HepG2 (cell line): ENCODE measurements around the gene SALL2. TPM values are rescaled to one million over a fixed set of nuclear protein-coding genes. Genes with fewer than 3 reads are reported as not detected.

Experiments
- ATAC-seq: fragments of 200-7000 bp; cut with Tn5 transposase; 3 replicates; pipeline ENCODE4 v1.9.1; 2020; ENCODE audit warnings: mild to moderate bottlenecking, moderate library complexity
- Bru-seq: library from RNA; stranded (reverse); fragments of 400-500 nt; gene quantifications from one replicate; lab custom pipeline; 2021; lab: Mats Ljungman, UMichigan
- BruChase-seq, 2 experiments: library from RNA; stranded (reverse); fragments of 400-500 nt; gene quantifications; one replicate each; lab custom pipeline; 2021; lab: Mats Ljungman, UMichigan
- BruUV-seq: library from RNA; stranded (reverse); fragments of 400-500 nt; replicated peaks from 2 replicates; lab custom pipeline; 2021; lab: Mats Ljungman, UMichigan
- CTCF ChIA-PET: fragments of 300-600 bp; formaldehyde crosslinking; extraction: SDS; loops from one replicate; lab custom pipeline; 2021; ENCODE audit warnings: low total read pairs, inconsistent platforms, low intra/inter-chr PET ratio; lab: Yijun Ruan, JAX
- POLR2A ChIA-PET: fragments of 350-600 bp; sonication (Branson Sonifier 250); formaldehyde crosslinking; loops from one replicate; lab custom pipeline; 2020; ENCODE audit warnings: antibody characterized with exemption, inconsistent platforms; lab: Yijun Ruan, JAX
- DNase-seq: peaks from one replicate; pipeline ENCODE4 v3.0.0-alpha.2; 2015; ENCODE audit warnings: low spot score
- FAIRE-seq: peaks from 3 replicates; lab custom pipeline; 2011; peaks lifted over from hg19 to GRCh38; lab: Jason Lieb, UNC
- H2AFZ ChIP-seq: one replicate; pipeline ENCODE4 v1.6.1; 2011; ENCODE audit warnings: low read length, inconsistent platforms
- H3K27ac ChIP-seq: fragments of 300-600 bp; 3 replicates; pipeline ENCODE4 v1.8.0; 2011; ENCODE audit warnings: mixed run types, mild to moderate bottlenecking, mixed read lengths, low read length, inconsistent platforms; ENCODE audit not compliant: insufficient read depth; ENCODE audit errors: extremely low read length
- H3K27me3 ChIP-seq, 2 experiments: fragments of 200-600 bp in 1 of 2; 2 replicates in 1 of 2; 3 replicates in 1 of 2; pipeline versions ENCODE4 v1.6.0 to v1.8.0; 2011; ENCODE audit warnings: low read length in 2 of 2, mild to moderate bottlenecking in 2 of 2, moderate library complexity in 2 of 2, inconsistent platforms in 1 of 2; ENCODE audit not compliant: insufficient read depth in 2 of 2, control insufficient read depth in 1 of 2
- H3K36me3 ChIP-seq, 2 experiments: fragments of 200-600 bp in 1 of 2; replicated peaks in 1 of 2; 2 replicates in 1 of 2; 3 replicates in 1 of 2; pipeline versions ENCODE4 v1.5.1 to v1.8.0; 2011; ENCODE audit warnings: low read length in 2 of 2, inconsistent platforms in 1 of 2; ENCODE audit not compliant: insufficient read depth in 2 of 2, control insufficient read depth in 1 of 2
- H3K4me1 ChIP-seq: 2 replicates; pipeline ENCODE4 v1.5.1; 2012; ENCODE audit warnings: low read length, inconsistent platforms; ENCODE audit not compliant: insufficient read depth
- H3K4me2 ChIP-seq: 2 replicates; pipeline ENCODE4 v1.6.0; 2011; ENCODE audit warnings: low read depth, low read length, inconsistent platforms
- H3K4me3 ChIP-seq, 3 experiments: fragments of 200-600 bp in 1 of 3; sonication (generic), shearing (Covaris generic) in 1 of 3; replicated peaks in 1 of 3; 2 replicates each; pipeline ENCODE4 v1.5.1; 2011 to 2016; ENCODE audit warnings: low read length in 3 of 3, inconsistent platforms in 2 of 3, low read depth in 2 of 3, mild to moderate bottlenecking in 2 of 3, control low read depth in 1 of 3, mixed read lengths in 1 of 3; ENCODE audit not compliant: insufficient read depth in 1 of 3
- H3K79me2 ChIP-seq: one replicate; pipeline ENCODE4 v1.6.1; 2011; ENCODE audit warnings: low read length, inconsistent platforms; ENCODE audit not compliant: insufficient read depth
- H3K9ac ChIP-seq: 2 replicates; pipeline ENCODE4 v1.6.0; 2011; ENCODE audit warnings: mild to moderate bottlenecking, low read depth, low read length, inconsistent platforms; ENCODE audit not compliant: insufficient read depth
- H3K9me3 ChIP-seq: 2 replicates; pipeline ENCODE4 v1.5.1; 2012; ENCODE audit warnings: mild to moderate bottlenecking, low read length
- H4K20me1 ChIP-seq: 2 replicates; pipeline ENCODE4 v1.6.0; 2011; ENCODE audit warnings: inconsistent platforms, mild to moderate bottlenecking, low read length, moderate library complexity; ENCODE audit not compliant: insufficient read depth
- CENPX ChIP-seq: sonication (generic); formaldehyde crosslinking; IDR thresholded peaks from 2 replicates; pipeline ENCODE4 v1.9.0; 2021; ENCODE audit warnings: mild to moderate bottlenecking, missing genetic modification reagents, moderate library complexity
- MXI1 ChIP-seq: IDR thresholded peaks from 3 replicates; pipeline ENCODE4 v1.6.1; 2012; ENCODE audit warnings: low read depth, low read length, inconsistent platforms, borderline replicate concordance
- SP140L ChIP-seq: sonication (generic); formaldehyde crosslinking; IDR thresholded peaks from 2 replicates; pipeline ENCODE4 v1.4.0; 2020; ENCODE audit warnings: missing genetic modification reagents, borderline replicate concordance
- THAP9 ChIP-seq: sonication (generic); formaldehyde crosslinking; IDR thresholded peaks from 2 replicates; pipeline ENCODE4; 2020; ENCODE audit warnings: missing genetic modification reagents, mild to moderate bottlenecking, borderline replicate concordance
- ZFP82 ChIP-seq: sonication (generic); formaldehyde crosslinking; IDR thresholded peaks from 2 replicates; pipeline ENCODE4 v1.5.1; 2020; ENCODE audit warnings: mild to moderate bottlenecking, missing genetic modification reagents, borderline replicate concordance
- ZNF441 ChIP-seq: sonication (generic); formaldehyde crosslinking; IDR thresholded peaks from 2 replicates; pipeline ENCODE4 v1.7.0; 2021; ENCODE audit warnings: missing genetic modification reagents, borderline replicate concordance
- ZNF704 ChIP-seq: sonication (generic); formaldehyde crosslinking; IDR thresholded peaks from 2 replicates; pipeline ENCODE4 v1.8.1; 2023; ENCODE audit warnings: mild to moderate bottlenecking, inconsistent platforms, moderate library complexity, missing genetic modification reagents, borderline replicate concordance
- WGBS: methylation state at CpG from one replicate; pipeline ENCODE4 v1.1.6; 2017; ENCODE audit warnings: low lambda C conversion rate; 5-methylcytosine and 5-hydroxymethylcytosine counted together
- in situ Hi-C: cut with HindIII; loops from 2 replicates; pipeline ENCODE4 v1.10.0; 2017; ENCODE audit warnings: low pct_unique_long_range_greater_than_20kb; ENCODE audit not compliant: extremely low pct_ligation_motif_present
- intact Hi-C: fragments of 100-400 bp; cut with micrococcal nuclease; formaldehyde crosslinking; loops from one replicate; pipeline ENCODE4 v1.10.0; 2022; ENCODE audit not compliant: unreplicated experiment
- long read RNA-seq, 2 experiments: library from RNA in 1 of 2; library from polyadenylated mRNA in 1 of 2; stranded (forward) in 1 of 2; unstranded in 1 of 2; transcript quantifications; one replicate each; pipeline ENCODE4 v2.0.0, GENCODE V29; 2019 to 2022
- polyA minus RNA-seq, 3 experiments: library from RNA; depleted of rRNA, polyadenylated mRNA; stranded (reverse); fragments of >200 nt; gene quantifications; 2 replicates each; pipeline ENCODE4 v1.2.3, GENCODE V29; 2011; ENCODE audit warnings: low replicate concordance in 1 of 3
- polyA plus RNA-seq, 8 experiments: library from polyadenylated mRNA; depleted of rRNA in 3 of 8; stranded (reverse) in 7 of 8; unstranded in 1 of 8; fragments of >200 nt; fragmentation: Illumina TruSeq in 4 of 8; extraction: Trizol in 4 of 8; gene quantifications; 2 replicates each; pipeline versions ENCODE4 v1.2.1 to v1.2.3, GENCODE V29; 2011 to 2016; ENCODE audit warnings: low read depth in 4 of 8, missing spikeins in 1 of 8, mixed read lengths in 1 of 8; ENCODE audit not compliant: insufficient read depth in 1 of 8
- total RNA-seq, 5 experiments: library from RNA; depleted of rRNA; stranded (reverse); fragments of >200 nt; fragmentation: Illumina TruSeq; extraction: Trizol; gene quantifications; 2 replicates each; pipeline ENCODE4 v1.2.3, GENCODE V29; 2016; ENCODE audit warnings: low read depth in 1 of 5
- TF ChIP-seq, protein P1 (sequence below): sonication (generic); formaldehyde crosslinking; IDR thresholded peaks from 2 replicates; pipeline ENCODE4 v1.8.0; 2022; ENCODE audit warnings: missing genetic modification reagents, mild to moderate bottlenecking, inconsistent platforms, borderline replicate concordance
- TF ChIP-seq, protein P2 (sequence below): sonication (generic); formaldehyde crosslinking; IDR thresholded peaks from 2 replicates; pipeline ENCODE4 v1.8.0; 2022; ENCODE audit warnings: mild to moderate bottlenecking, missing genetic modification reagents, moderate library complexity

SALL2 gene
- total RNA-seq (2016; rRNA removed; fragmentation: Illumina TruSeq; extraction: Trizol) (4.9 and 7.6 TPM in 2 replicates), polyA plus RNA-seq (2011; rRNA removed) (5.8 and 7.0 TPM in 2 replicates), polyA minus RNA-seq (2011; rRNA and poly(A)+ RNA removed; ENCODE audit: low replicate concordance) (0.09 and 14.3 TPM in 2 replicates), Bru-seq, nascent RNA (percentile 37 among the genes with signal in this experiment), BruChase-seq, experiment 1, labeled RNA remaining after a 6-hour chase (percentile 45 among the genes with signal in this experiment), BruChase-seq, experiment 2, labeled RNA remaining after a 2-hour chase (percentile 51 among the genes with signal in this experiment)
- total RNA-seq (2016; cell fraction: cytosol; rRNA removed; fragmentation: Illumina TruSeq; extraction: Trizol; ENCODE audit: low read depth): 1.0 and 1.1 TPM in 2 replicates
- total RNA-seq (2016; cell fraction: insoluble cytoplasmic fraction; rRNA removed; fragmentation: Illumina TruSeq; extraction: Trizol): 4.5 and 6.5 TPM in 2 replicates
- total RNA-seq (2016; cell fraction: membrane; rRNA removed; fragmentation: Illumina TruSeq; extraction: Trizol): 3.2 and 4.1 TPM in 2 replicates
- total RNA-seq (2016; cell fraction: nucleus; rRNA removed; fragmentation: Illumina TruSeq; extraction: Trizol): 3.2 and 4.3 TPM in 2 replicates
- 4.8 and 5.4 TPM in 2 replicates for polyA plus RNA-seq (2011; cell fraction: cytosol; rRNA removed)
- 6.6 and 7.3 TPM in 2 replicates for polyA plus RNA-seq (2011; cell fraction: nucleus; rRNA removed)
- polyA plus RNA-seq (2012): 8.7 and 11.0 TPM in 2 replicates
- polyA plus RNA-seq (2016; cell fraction: cytosol; fragmentation: Illumina TruSeq; extraction: Trizol; ENCODE audit: low read depth): 0.61 and 0.67 TPM in 2 replicates
- 7.2 and 8.1 TPM in 2 replicates for polyA plus RNA-seq (2016; cell fraction: insoluble cytoplasmic fraction; fragmentation: Illumina TruSeq; extraction: Trizol; ENCODE audit: low read depth)
- polyA plus RNA-seq (2016; cell fraction: membrane; fragmentation: Illumina TruSeq; extraction: Trizol; ENCODE audit: low read depth): 1.6 and 2.1 TPM in 2 replicates
- polyA plus RNA-seq (2016; cell fraction: nucleus; fragmentation: Illumina TruSeq; extraction: Trizol; ENCODE audit: insufficient read depth, low read depth): 7.0 and 7.2 TPM in 2 replicates
- 8.9 and 9.7 TPM in 2 replicates for polyA minus RNA-seq (2011; cell fraction: cytosol; rRNA and poly(A)+ RNA removed)
- 4.1 and 5.1 TPM in 2 replicates for polyA minus RNA-seq (2011; cell fraction: nucleus; rRNA and poly(A)+ RNA removed)
- long read RNA-seq, experiment 1, partial matches to known transcripts: 1 of 1 reads
- long read RNA-seq, experiment 1, other reads (novel, unspliced or antisense): 0 of 1 reads
- long read RNA-seq, experiment 2, partial matches to known transcripts: 0 of 15 reads
- long read RNA-seq, experiment 2, other reads (novel, unspliced or antisense): 12 of 15 reads

DNA sequence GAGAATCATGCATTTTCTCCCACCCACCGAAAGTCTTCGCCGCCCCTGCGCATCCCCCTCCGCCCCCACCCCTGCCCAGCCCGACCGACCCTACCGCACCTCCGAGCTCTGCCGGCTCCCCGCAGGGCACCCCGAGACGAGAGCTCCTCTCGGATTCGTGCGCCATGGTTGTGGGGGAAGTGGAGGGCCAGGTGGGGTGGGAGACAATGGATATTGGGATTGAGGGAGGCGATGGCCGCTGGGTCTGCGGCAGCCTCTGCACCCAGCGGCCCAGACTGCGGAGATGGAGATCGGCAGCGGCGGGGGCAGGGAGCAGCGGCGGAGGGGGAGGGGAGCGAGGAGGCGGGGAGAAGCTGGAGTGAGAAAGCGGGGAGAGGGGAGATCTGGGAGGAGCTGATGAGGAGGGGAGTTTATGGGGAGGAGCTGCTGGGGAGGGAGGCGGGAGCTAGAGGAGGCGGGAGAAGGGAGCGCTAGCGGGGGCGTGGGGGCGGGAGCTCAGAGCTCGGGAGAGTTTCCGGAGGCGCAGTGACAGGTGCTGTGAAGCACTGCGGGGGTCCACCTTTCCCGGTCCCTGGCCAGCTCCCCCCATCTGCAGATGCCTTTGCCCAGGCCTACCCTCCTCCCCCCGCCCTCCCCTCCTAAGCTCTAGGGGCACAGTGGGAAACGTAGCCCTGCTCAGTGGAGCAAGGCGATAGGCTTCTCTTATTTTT, at the start of gene SALL2:
TSS of gene SALL2 (minus strand) at position 385 of the 710 bp plus-strand sequence. CDS start at position 166, 219 bp downstream.
- H3K36me3 ChIP-seq: no peaks in the 10 kb centered on the region
- peak; percentile 79 for DNase-seq
- H3K79me2 ChIP-seq: no peaks in the 10 kb centered on the region
- in situ Hi-C loops (no loop called here), intact Hi-C loops (loop anchor here (1.0 kb wide), 2 partner anchors 15 to 31 kb away; partner anchors contain the start of gene METTL3)
- peaks cover 40% of the 10 kb centered on the region for H3K4me1 ChIP-seq
- H3K9ac ChIP-seq: peak within 1 kb of the TSS; percentile 80
- no peaks in the 10 kb centered on the region for H4K20me1 ChIP-seq
- H3K27me3 ChIP-seq: no peaks in the 10 kb centered on the region
- no peaks in the 10 kb centered on the region for H3K9me3 ChIP-seq
- ChIA-PET CTCF (no interaction called here), POLR2A (interaction anchor here (0.8 to 10.8 kb wide), 16 partner anchors 9 to 142 kb away, joined by 3 to 173 read pairs (median 5); partner anchors contain the start of genes CHD8, METTL3 and SUPT16H)
- WGBS: 19% methylated on average over 43 of the region's 43 CpGs
- peak within 1 kb of the TSS; percentile 77 to 83 (median 78) for H3K4me3 ChIP-seq
- no TSS peak for BruUV-seq
- peak; percentile 84 for ATAC-seq
- H3K27ac ChIP-seq: peak within 1 kb of the TSS; percentile 69
- no peak for FAIRE-seq
- peak within 1 kb of the TSS; percentile 89 for H2AFZ ChIP-seq
- peak within 1 kb of the TSS; percentile 82 for H3K4me2 ChIP-seq
- TF ChIP-seq ZNF441 (CRISPR knock-in tag) (peak; percentile 34; the same call in 1 of the 2 replicates), SP140L (no peak), ZNF704 (CRISPR knock-in tag) (no peak), MXI1 (peak; percentile 33; the same call in 1 of the 3 replicates), CENPX (CRISPR knock-in tag) (no peak), THAP9 (CRISPR knock-in tag) (no peak), ZFP82 (CRISPR knock-in tag) (no peak)
- TF ChIP-seq, protein P1, sequence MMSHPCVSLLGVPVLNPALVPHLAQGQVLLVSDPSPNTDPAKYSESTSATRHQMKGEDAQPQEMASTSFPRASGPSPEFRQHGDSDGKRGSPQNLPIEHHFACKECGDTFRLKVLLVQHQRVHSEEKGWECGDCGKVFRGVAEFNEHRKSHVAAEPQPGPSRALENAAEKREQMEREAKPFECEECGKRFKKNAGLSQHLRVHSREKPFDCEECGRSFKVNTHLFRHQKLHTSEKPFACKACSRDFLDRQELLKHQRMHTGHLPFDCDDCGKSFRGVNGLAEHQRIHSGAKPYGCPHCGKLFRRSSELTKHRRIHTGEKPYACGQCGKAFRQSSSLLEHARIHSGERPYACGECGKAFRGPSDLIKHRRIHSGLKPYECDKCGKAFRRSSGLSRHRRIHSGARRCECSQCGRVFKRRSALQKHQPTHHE (CRISPR knock-in tag): no peak
- TF ChIP-seq, protein P2, sequence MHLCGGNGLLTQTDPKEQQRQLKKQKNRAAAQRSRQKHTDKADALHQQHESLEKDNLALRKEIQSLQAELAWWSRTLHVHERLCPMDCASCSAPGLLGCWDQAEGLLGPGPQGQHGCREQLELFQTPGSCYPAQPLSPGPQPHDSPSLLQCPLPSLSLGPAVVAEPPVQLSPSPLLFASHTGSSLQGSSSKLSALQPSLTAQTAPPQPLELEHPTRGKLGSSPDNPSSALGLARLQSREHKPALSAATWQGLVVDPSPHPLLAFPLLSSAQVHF (CRISPR knock-in tag): peak; percentile 69; the same call in 1 of the 2 replicates
